EH (cell line): Measurements from ENCODE around the gene SLC44A4.
"Not testable (repeated sequence)": the region's sequence is repeated elsewhere in the genome, so short reads cannot be mapped to it uniquely, and the experiment has no call there.

Experiments used
- DNase-seq: peaks from one replicate; pipeline ENCODE4 v3.0.0-alpha.2; 2015; ENCODE audit warnings: low read depth

The SLC44A4 gene

GRCh38 chr6:31827286-31828079 lies 51.3 kb downstream of the SLC44A4 start, which contains the start of gene HSPA1B:
Gene HSPA1B, plus strand, starts transcription at chr6:31827738. Its CDS starts 213 bp downstream, at chr6:31827951.
- DNase-seq: peak; percentile 100

- peak; percentile 91 for DNase-seq
These were observed 52.0 kb downstream of the SLC44A4 start for GRCh38 chr6:31826793-31827285.

- no peak for DNase-seq
These were observed 53.2 kb downstream of the SLC44A4 start for GRCh38 chr6:31825553-31825952.

GRCh38 chr6:31823592-31824196 lies 55.1 kb downstream of the SLC44A4 start:
- not testable (repeated sequence) for DNase-seq

GRCh38 chr6:31822036-31822821 lies 56.6 kb downstream of the SLC44A4 start:
- peak; percentile 92 for DNase-seq

GRCh38 chr6:31821301-31822035 lies 57.3 kb downstream of the SLC44A4 start:
- peak; percentile 38 for DNase-seq

GRCh38 chr6:31820399-31820798 lies 58.4 kb downstream of the SLC44A4 start:
- DNase-seq: not testable (repeated sequence)

GRCh38 chr6:31819871-31820299 lies 58.9 kb downstream of the SLC44A4 start:
- DNase-seq: no peak

- DNase-seq: not testable (repeated sequence)
These were observed 60.8 kb downstream of the SLC44A4 start for GRCh38 chr6:31817929-31818511.

- not testable (repeated sequence) for DNase-seq
These were observed 61.5 kb downstream of the SLC44A4 start for GRCh38 chr6:31817133-31817928.

GRCh38 chr6:31815025-31815838 lies 63.6 kb downstream of the SLC44A4 start, which contains the start of the genes HSPA1A and HSPA1L:
Gene HSPA1A, plus strand, starts transcription at chr6:31815543. Its CDS starts 214 bp downstream, at chr6:31815757.
Gene HSPA1L, minus strand, starts transcription at chr6:31815283. Its CDS starts 3,311 bp downstream, at chr6:31811972.
- DNase-seq: peak; percentile 98

GRCh38 chr6:31814677-31815024 lies 64.1 kb downstream of the SLC44A4 start:
- peak; percentile 99 for DNase-seq

GRCh38 chr6:31813465-31813849 lies 65.3 kb downstream of the SLC44A4 start:
- DNase-seq: no peak
